Muscle layer of colon (tissue), 2 donors: Measurements from ENCODE around the gene TTC39B.

Experiments used
- H3K27ac ChIP-seq: one replicate; pipeline ENCODE4 v1.7.0; 2013; ENCODE audit warnings: low read depth, mild to moderate bottlenecking, low read length, moderate library complexity
- H3K27me3 ChIP-seq, 2 donors: one replicate each; pipeline ENCODE4 v1.7.0; 2013; ENCODE audit warnings: low read length in 2 of 2, mild to moderate bottlenecking in 2 of 2; ENCODE audit not compliant: insufficient read depth in 2 of 2, control insufficient read depth in 1 of 2
- H3K36me3 ChIP-seq: one replicate; pipeline ENCODE4 v1.7.0; 2013; ENCODE audit warnings: mild to moderate bottlenecking, low read length; ENCODE audit not compliant: insufficient read depth
- H3K4me1 ChIP-seq: one replicate; pipeline ENCODE4 v1.7.0; 2013; ENCODE audit warnings: mild to moderate bottlenecking, low read length; ENCODE audit not compliant: insufficient read depth
- H3K4me3 ChIP-seq, 2 donors: one replicate each; pipeline ENCODE4 v1.7.0; 2013; ENCODE audit warnings: low read length in 2 of 2, low read depth in 1 of 2, mild to moderate bottlenecking in 1 of 2, moderate library complexity in 1 of 2
- H3K9ac ChIP-seq: one replicate; pipeline ENCODE4 v1.7.0; 2013; ENCODE audit warnings: low read length
- H3K9me3 ChIP-seq: one replicate; pipeline ENCODE4 v1.7.0; 2013; ENCODE audit warnings: mild to moderate bottlenecking, low read length
- donor health status: abdominal sarcoma.
- donor health status: Adenocarcinoma of cecum.

TTC39B gene

GRCh38 chr9:15139469-15139868, 167.5 kb downstream of the TTC39B start:
- no peak overlapping the region for H3K9ac ChIP-seq
- H3K36me3 ChIP-seq = no peaks in the 10 kb centered on the region
- H3K27me3 ChIP-seq = no peaks in the 10 kb centered on the region
- H3K4me1 ChIP-seq = peaks cover 10% of the 10 kb centered on the region
- H3K9me3 ChIP-seq = no peaks in the 10 kb centered on the region
- H3K27ac ChIP-seq = no peak overlapping the region
- H3K4me3 ChIP-seq = no peak overlapping the region

- Histone ChIP-seq H3K9ac (no peak overlapping the region), H3K36me3 (no peaks in the 10 kb centered on the region), H3K4me1 (peaks cover 10% of the 10 kb centered on the region), H3K9me3 (no peaks in the 10 kb centered on the region), H3K27me3 (no peaks in the 10 kb centered on the region), H3K4me3 (no peak overlapping the region), H3K27ac (no peak overlapping the region)
Observed at GRCh38 chr9:15138357-15138686, 168.7 kb downstream of the TTC39B start.

- no peaks in the 10 kb centered on the region for H3K9me3 ChIP-seq
- no peak overlapping the region for H3K27ac ChIP-seq
- H3K4me3 ChIP-seq = no peak overlapping the region
- no peaks in the 10 kb centered on the region for H3K27me3 ChIP-seq
- H3K4me1 ChIP-seq = peaks cover 10% of the 10 kb centered on the region
- H3K36me3 ChIP-seq = no peaks in the 10 kb centered on the region
- no peak overlapping the region for H3K9ac ChIP-seq
Observed at GRCh38 chr9:15137658-15138356, 169.2 kb downstream of the TTC39B start.

GRCh38 chr9:15137089-15137488, 169.9 kb downstream of the TTC39B start:
- no peaks in the 10 kb centered on the region for H3K27me3 ChIP-seq
- no peaks in the 10 kb centered on the region for H3K36me3 ChIP-seq
- no peak overlapping the region for H3K9ac ChIP-seq
- no peak overlapping the region for H3K27ac ChIP-seq
- H3K4me3 ChIP-seq = no peak overlapping the region
- peaks cover 10% of the 10 kb centered on the region for H3K4me1 ChIP-seq
- no peaks in the 10 kb centered on the region for H3K9me3 ChIP-seq

- Histone ChIP-seq H3K27ac (no peak overlapping the region), H3K4me1 (peaks cover 10% of the 10 kb centered on the region), H3K9me3 (no peaks in the 10 kb centered on the region), H3K4me3 (no peak overlapping the region), H3K27me3 (no peaks in the 10 kb centered on the region), H3K36me3 (no peaks in the 10 kb centered on the region), H3K9ac (no peak overlapping the region)
Observed at GRCh38 chr9:15136646-15137045, 170.4 kb downstream of the TTC39B start.

- H3K9me3 ChIP-seq = no peaks in the 10 kb centered on the region
- no peak overlapping the region for H3K9ac ChIP-seq
- peaks cover 4% of the 10 kb centered on the region for H3K4me1 ChIP-seq
- no peak overlapping the region for H3K27ac ChIP-seq
- H3K4me3 ChIP-seq = peak overlapping the region in 1 of 2 donors; percentile 28
- H3K27me3 ChIP-seq = no peaks in the 10 kb centered on the region
- H3K36me3 ChIP-seq = no peaks in the 10 kb centered on the region
Observed at GRCh38 chr9:15135164-15135792, 171.7 kb downstream of the TTC39B start.

GRCh38 chr9:15133488-15133887, 173.5 kb downstream of the TTC39B start:
- H3K36me3 ChIP-seq = no peaks in the 10 kb centered on the region
- no peaks in the 10 kb centered on the region for H3K9me3 ChIP-seq
- no peak overlapping the region for H3K9ac ChIP-seq
- H3K27ac ChIP-seq = no peak overlapping the region
- H3K4me1 ChIP-seq = no peaks in the 10 kb centered on the region
- H3K4me3 ChIP-seq = no peak overlapping the region
- H3K27me3 ChIP-seq = no peaks in the 10 kb centered on the region

- no peak overlapping the region for H3K4me3 ChIP-seq
- H3K9me3 ChIP-seq = no peaks in the 10 kb centered on the region
- no peak overlapping the region for H3K9ac ChIP-seq
- H3K36me3 ChIP-seq = no peaks in the 10 kb centered on the region
- H3K27me3 ChIP-seq = no peaks in the 10 kb centered on the region
- no peak overlapping the region for H3K27ac ChIP-seq
- H3K4me1 ChIP-seq = no peaks in the 10 kb centered on the region
Observed at GRCh38 chr9:15132091-15132490, 174.9 kb downstream of the TTC39B start.

GRCh38 chr9:15131094-15131493, 175.9 kb downstream of the TTC39B start:
- Histone ChIP-seq H3K9ac (no peak overlapping the region), H3K9me3 (no peaks in the 10 kb centered on the region), H3K4me3 (no peak overlapping the region), H3K27ac (no peak overlapping the region), H3K27me3 (no peaks in the 10 kb centered on the region), H3K36me3 (no peaks in the 10 kb centered on the region), H3K4me1 (no peaks in the 10 kb centered on the region)

- H3K36me3 ChIP-seq = no peaks in the 10 kb centered on the region
- H3K4me1 ChIP-seq = no peaks in the 10 kb centered on the region
- no peaks in the 10 kb centered on the region for H3K27me3 ChIP-seq
- H3K4me3 ChIP-seq = no peak overlapping the region
- no peak overlapping the region for H3K27ac ChIP-seq
- no peak overlapping the region for H3K9ac ChIP-seq
- no peaks in the 10 kb centered on the region for H3K9me3 ChIP-seq
Observed at GRCh38 chr9:15127831-15128230, 179.2 kb downstream of the TTC39B start.

GRCh38 chr9:15121630-15122029, 185.4 kb downstream of the TTC39B start:
- H3K27me3 ChIP-seq = no peaks in the 10 kb centered on the region
- no peak overlapping the region for H3K9ac ChIP-seq
- no peaks in the 10 kb centered on the region for H3K36me3 ChIP-seq
- H3K4me1 ChIP-seq = no peaks in the 10 kb centered on the region
- H3K27ac ChIP-seq = no peak overlapping the region
- no peaks in the 10 kb centered on the region for H3K9me3 ChIP-seq
- H3K4me3 ChIP-seq = no peak overlapping the region

GRCh38 chr9:15116130-15116580, 190.9 kb downstream of the TTC39B start:
- Histone ChIP-seq H3K27me3 (no peaks in the 10 kb centered on the region), H3K9me3 (no peaks in the 10 kb centered on the region), H3K9ac (no peak overlapping the region), H3K36me3 (no peaks in the 10 kb centered on the region), H3K27ac (no peak overlapping the region), H3K4me3 (no peak overlapping the region), H3K4me1 (no peaks in the 10 kb centered on the region)
